ENCODE results near the gene RARB.

- TF ChIP-seq BHLHE40 (IDR thresholded peaks at IDR 0.05; ENCODE audit: borderline replicate concordance) (no peak), L3MBTL2 (conservative IDR thresholded peaks at IDR 0.05) (no peak), ZNF384 (IDR thresholded peaks at IDR 0.05) (no peak), SP1 (IDR thresholded peaks at IDR 0.05) (no peak), FOXK2 (IDR thresholded peaks at IDR 0.05) (no peak), NFRKB (IDR thresholded peaks at IDR 0.05) (no peak), PKNOX1 (IDR thresholded peaks at IDR 0.05) (no peak), ELF4 (IDR thresholded peaks at IDR 0.05) (no peak), FOXA1 (IDR thresholded peaks at IDR 0.05) (no peak), TARDBP (IDR thresholded peaks at IDR 0.05) (no peak), CTBP1 (IDR thresholded peaks at IDR 0.05; ENCODE audit: borderline replicate concordance) (no peak), ARNT (IDR thresholded peaks at IDR 0.05) (no peak), FOXM1 (IDR thresholded peaks at IDR 0.05; ENCODE audit: borderline replicate concordance) (no peak)
Observed at GRCh38 chr3:25493786-25494185, 65.7 kb downstream of the RARB start.
